Measurements from ENCODE around the gene ANKRD22. TPM values are rescaled to one million over a fixed set of nuclear protein-coding genes. Genes with fewer than 3 reads are reported as not detected.

Gene ANKRD22
- total and polyA plus RNA-seq, 2 of the 8 experiments (the other 6 are each of a cell fraction or from before 2014, with no cell fraction given), result 0.68 TPM; not detected in 1

DNA sequence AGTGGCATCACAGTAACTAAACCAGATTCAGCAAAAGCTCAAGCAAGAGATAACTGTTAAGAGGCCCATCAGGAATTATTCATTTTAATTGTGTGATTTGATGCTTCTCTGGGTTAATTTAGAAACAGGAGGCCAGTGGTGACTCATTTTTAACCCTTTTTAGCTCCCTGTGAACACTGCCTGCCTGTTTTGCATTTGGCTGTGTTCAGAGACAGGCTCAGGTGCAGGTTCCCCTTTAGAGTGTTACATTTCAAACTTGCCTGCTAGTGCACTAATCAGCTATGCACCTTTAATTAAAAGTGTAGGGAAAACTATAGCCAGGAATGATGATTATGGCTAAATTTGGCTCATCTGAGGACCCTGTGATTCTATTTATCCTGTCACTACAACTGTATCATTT lies 34.9 kb upstream of the ANKRD22 start:
- no peak overlapping the region for H3K4ac ChIP-seq (replicated peaks; ENCODE audit: insufficient read length, low read depth, low read length)
- H3K23ac ChIP-seq (ENCODE audit: insufficient read length), result no peak overlapping the region
- H3K79me1 ChIP-seq (ENCODE audit: low read depth, low read length), result no peaks in the 10 kb centered on the region
- no peaks in the 10 kb centered on the region for H3K36me3 ChIP-seq (ENCODE audit: control insufficient read depth in 2 of 4, insufficient read depth in 4 of 4, low read length in 3 of 4)
- H2BK120ac ChIP-seq (replicated peaks; ENCODE audit: low read depth, low read length), result no peak overlapping the region
- H3K27ac ChIP-seq (ENCODE audit: low read depth, low read length), result no peak overlapping the region
- no peaks in the 10 kb centered on the region for H3K23me2 ChIP-seq (ENCODE audit: low read depth, low read length)
- no peak overlapping the region for H2BK15ac ChIP-seq (ENCODE audit: low read length)
- no peak overlapping the region for H4K8ac ChIP-seq (ENCODE audit: extremely low read depth, insufficient read depth, low read length)
- no peak overlapping the region for H2BK12ac ChIP-seq (ENCODE audit: low read depth, low read length)
- H3K79me2 ChIP-seq (ENCODE audit: control insufficient read depth in 1 of 2, insufficient read depth in 2 of 2, low read length in 2 of 2), result no peaks in the 10 kb centered on the region
- ChIA-PET CTCF (ENCODE audit: partially characterized antibody) (interaction anchor here (1.2 to 2.4 kb wide), 2 partner anchors 47 to 50 kb away, joined by 5 to 16 read pairs; no protein-coding TSS in a partner anchor), POLR2A (ENCODE audit: partially characterized antibody) (no interaction called here)
- no peak overlapping the region for H3K4me2 ChIP-seq (ENCODE audit: insufficient read depth in 1 of 2, low read depth in 2 of 2, low read length in 2 of 2)
- no peaks in the 10 kb centered on the region; a peak in 1 of 7 replicates for H3K4me1 ChIP-seq (replicated peaks in 1 of 4; ENCODE audit: control insufficient read depth in 3 of 4, insufficient read depth in 4 of 4, low read length in 3 of 4)
- no peak overlapping the region for H3K14ac ChIP-seq (ENCODE audit: insufficient read length)
- H3K9me3 ChIP-seq (ENCODE audit: insufficient read depth in 2 of 2, low read depth in 1 of 2, low read length in 1 of 2), result no peaks in the 10 kb centered on the region
- no peak overlapping the region for H2AFZ ChIP-seq (ENCODE audit: low read length)
- H4K91ac ChIP-seq (replicated peaks; ENCODE audit: insufficient read length, low read length), result no peak overlapping the region
- H2BK20ac ChIP-seq (ENCODE audit: low read length), result no peak overlapping the region
- no peak for FAIRE-seq
- H3K4me3 ChIP-seq (ENCODE audit: extremely low read depth in 1 of 4, insufficient read depth in 2 of 4, low read depth in 3 of 4, low read length in 4 of 4), result no peak overlapping the region
- H3K56ac ChIP-seq (replicated peaks; ENCODE audit: insufficient read length, low read depth, low read length), result no peak overlapping the region
- no peaks in the 10 kb centered on the region for H4K20me1 ChIP-seq (replicated peaks in 1 of 2; ENCODE audit: control insufficient read depth in 1 of 2, insufficient read depth in 2 of 2, low read length in 2 of 2)
- TF ChIP-seq JUND (IDR thresholded peaks at IDR 0.05; ENCODE audit: low read length) (peak; percentile 87), TEAD4 (IDR thresholded peaks at IDR 0.05; ENCODE audit: low read depth, low read length) (no peak)
- no peak for DNase-seq (ENCODE audit: low read depth in 1 of 2, low spot score in 2 of 2)
- no peak overlapping the region for H3K9ac ChIP-seq (replicated peaks in 1 of 4; ENCODE audit: extremely low read depth in 1 of 4, low read depth in 3 of 4, low read length in 3 of 4)
- H2AK5ac ChIP-seq (ENCODE audit: low read depth, low read length), result no peak overlapping the region
- H3K18ac ChIP-seq (ENCODE audit: extremely low read depth, low read length), result no peak overlapping the region
- no peak overlapping the region for H2BK5ac ChIP-seq (ENCODE audit: low read depth, low read length)
- no peaks in the 10 kb centered on the region for H3K27me3 ChIP-seq (replicated peaks in 1 of 4; ENCODE audit: control insufficient read depth in 3 of 4, extremely low read depth in 1 of 4, insufficient read depth in 3 of 4, low read length in 3 of 4)
- H4K5ac ChIP-seq (ENCODE audit: insufficient read length, low read depth, low read length), result no peak overlapping the region
